ENCODE measurements around the gene NLRP4. TPM values are rescaled to one million over a fixed set of nuclear protein-coding genes. Genes with fewer than 3 reads are reported as not detected.

The NLRP4 gene
- total RNA-seq, 2 experiments from 2014 or later, result not detected

- H3K27ac Mint-ChIP-seq, result no peak overlapping the region
- peaks cover 8% of the 10 kb centered on the region for H3K27me3 Mint-ChIP-seq
- DNase-seq, result no peak
- H3K4me1 Mint-ChIP-seq, result no peaks in the 10 kb centered on the region
- no peaks in the 10 kb centered on the region for H3K36me3 Mint-ChIP-seq
- no peak overlapping the region for H3K4me3 Mint-ChIP-seq
- H3K9me3 Mint-ChIP-seq, result peaks cover 2% of the 10 kb centered on the region
These were observed 20.8 kb downstream of the NLRP4 start for GRCh38 chr19:55857149-55857548.

GRCh38 chr19:55857974-55858373 is 21.6 kb downstream of the NLRP4 start:
- no peak for DNase-seq
- Mint-ChIP-seq H3K27me3 (peaks cover 8% of the 10 kb centered on the region), H3K4me3 (no peak overlapping the region), H3K36me3 (no peaks in the 10 kb centered on the region), H3K4me1 (no peaks in the 10 kb centered on the region), H3K27ac (no peak overlapping the region), H3K9me3 (peaks cover 2% of the 10 kb centered on the region)

GRCh38 chr19:55858401-55858800 is 22.1 kb downstream of the NLRP4 start:
- Mint-ChIP-seq H3K27me3 (peaks cover 8% of the 10 kb centered on the region), H3K36me3 (no peaks in the 10 kb centered on the region), H3K4me3 (no peak overlapping the region), H3K4me1 (no peaks in the 10 kb centered on the region), H3K27ac (no peak overlapping the region), H3K9me3 (peaks cover 2% of the 10 kb centered on the region)
- no peak for DNase-seq

- no peak overlapping the region for H3K4me3 Mint-ChIP-seq
- no peaks in the 10 kb centered on the region for H3K4me1 Mint-ChIP-seq
- DNase-seq, result no peak
- no peak overlapping the region for H3K27ac Mint-ChIP-seq
- no peaks in the 10 kb centered on the region for H3K36me3 Mint-ChIP-seq
- peaks cover 8% of the 10 kb centered on the region for H3K27me3 Mint-ChIP-seq
- no peaks in the 10 kb centered on the region for H3K9me3 Mint-ChIP-seq
These were observed 22.6 kb downstream of the NLRP4 start for GRCh38 chr19:55858969-55859368.

GRCh38 chr19:55866521-55866920 is 30.2 kb downstream of the NLRP4 start:
- no peaks in the 10 kb centered on the region for H3K4me1 Mint-ChIP-seq
- H3K36me3 Mint-ChIP-seq, result no peaks in the 10 kb centered on the region
- DNase-seq, result no peak
- H3K27me3 Mint-ChIP-seq, result peaks cover 14% of the 10 kb centered on the region
- H3K27ac Mint-ChIP-seq, result no peak overlapping the region
- H3K9me3 Mint-ChIP-seq, result peaks cover 4% of the 10 kb centered on the region
- no peak overlapping the region for H3K4me3 Mint-ChIP-seq

- Mint-ChIP-seq H3K4me1 (no peaks in the 10 kb centered on the region), H3K27me3 (peaks cover 14% of the 10 kb centered on the region), H3K4me3 (no peak overlapping the region), H3K9me3 (peaks cover 4% of the 10 kb centered on the region), H3K36me3 (no peaks in the 10 kb centered on the region), H3K27ac (no peak overlapping the region)
- no peak for DNase-seq
These were observed 30.8 kb downstream of the NLRP4 start for GRCh38 chr19:55867101-55867500.

- H3K9me3 Mint-ChIP-seq, result peaks cover 7% of the 10 kb centered on the region
- no peaks in the 10 kb centered on the region for H3K36me3 Mint-ChIP-seq
These were observed 34.4 kb downstream of the NLRP4 start for GRCh38 chr19:55870736-55871135.

GRCh38 chr19:55877211-55877610 is 40.9 kb downstream of the NLRP4 start:
- Mint-ChIP-seq H3K4me3 (no peak overlapping the region), H3K36me3 (no peaks in the 10 kb centered on the region), H3K4me1 (no peaks in the 10 kb centered on the region), H3K9me3 (peaks cover 13% of the 10 kb centered on the region), H3K27me3 (peaks cover 9% of the 10 kb centered on the region), H3K27ac (no peak overlapping the region)
- no peak for DNase-seq

More at GRCh38 chr19:55870736-55871135, 34.4 kb downstream of the NLRP4 start:
- Mint-ChIP-seq H3K27me3 (peaks cover 24% of the 10 kb centered on the region), H3K27ac (no peak overlapping the region), H3K4me1 (no peaks in the 10 kb centered on the region), H3K4me3 (no peak overlapping the region)
- no peak for DNase-seq

- H3K36me3 Mint-ChIP-seq, result no peaks in the 10 kb centered on the region
- H3K27me3 Mint-ChIP-seq, result peaks cover 4% of the 10 kb centered on the region
These were observed 46.3 kb downstream of the NLRP4 start for GRCh38 chr19:55882626-55883025.

GRCh38 chr19:55898911-55899310 is 62.6 kb downstream of the NLRP4 start:
- peaks cover 5% of the 10 kb centered on the region for H3K27me3 Mint-ChIP-seq

More at GRCh38 chr19:55882626-55883025, 46.3 kb downstream of the NLRP4 start:
- DNase-seq, result no peak
- no peak overlapping the region for H3K4me3 Mint-ChIP-seq
- peaks cover 6% of the 10 kb centered on the region for H3K9me3 Mint-ChIP-seq
- H3K4me1 Mint-ChIP-seq, result no peaks in the 10 kb centered on the region
- H3K27ac Mint-ChIP-seq, result no peak overlapping the region

GRCh38 chr19:55901369-55902079 is 65.2 kb downstream of the NLRP4 start:
- DNase-seq, result no peak
- Mint-ChIP-seq H3K9me3 (peaks cover 2% of the 10 kb centered on the region), H3K4me3 (no peak overlapping the region), H3K27ac (no peak overlapping the region), H3K27me3 (peaks cover 3% of the 10 kb centered on the region), H3K36me3 (no peaks in the 10 kb centered on the region), H3K4me1 (no peaks in the 10 kb centered on the region)

More at GRCh38 chr19:55898911-55899310, 62.6 kb downstream of the NLRP4 start:
- Mint-ChIP-seq H3K4me1 (no peaks in the 10 kb centered on the region), H3K4me3 (no peak overlapping the region), H3K27ac (no peak overlapping the region), H3K36me3 (no peaks in the 10 kb centered on the region), H3K9me3 (peaks cover 5% of the 10 kb centered on the region)
- DNase-seq, result no peak

GRCh38 chr19:55902080-55902751 is 65.9 kb downstream of the NLRP4 start:
- peaks cover 2% of the 10 kb centered on the region for H3K9me3 Mint-ChIP-seq
- no peak overlapping the region for H3K4me3 Mint-ChIP-seq
- no peak for DNase-seq
- peaks cover 3% of the 10 kb centered on the region for H3K27me3 Mint-ChIP-seq
- no peaks in the 10 kb centered on the region for H3K4me1 Mint-ChIP-seq
- H3K27ac Mint-ChIP-seq, result no peak overlapping the region
- H3K36me3 Mint-ChIP-seq, result no peaks in the 10 kb centered on the region

GRCh38 chr19:55907286-55907685 is 70.9 kb downstream of the NLRP4 start:
- Mint-ChIP-seq H3K9me3 (no peaks in the 10 kb centered on the region), H3K36me3 (no peaks in the 10 kb centered on the region), H3K4me1 (no peaks in the 10 kb centered on the region), H3K27me3 (peaks cover 12% of the 10 kb centered on the region), H3K4me3 (no peak overlapping the region), H3K27ac (no peak overlapping the region)
- no peak for DNase-seq

- H3K36me3 Mint-ChIP-seq, result no peaks in the 10 kb centered on the region
- H3K4me1 Mint-ChIP-seq, result no peaks in the 10 kb centered on the region
- no peaks in the 10 kb centered on the region for H3K9me3 Mint-ChIP-seq
- no peak overlapping the region for H3K4me3 Mint-ChIP-seq
- no peak for DNase-seq
- H3K27me3 Mint-ChIP-seq, result peaks cover 12% of the 10 kb centered on the region
- H3K27ac Mint-ChIP-seq, result no peak overlapping the region
These were observed 71.4 kb downstream of the NLRP4 start for GRCh38 chr19:55907746-55908145.

- Mint-ChIP-seq H3K27ac (no peak overlapping the region), H3K36me3 (no peaks in the 10 kb centered on the region), H3K9me3 (peaks cover 1% of the 10 kb centered on the region), H3K4me1 (no peaks in the 10 kb centered on the region), H3K4me3 (no peak overlapping the region), H3K27me3 (peaks cover 11% of the 10 kb centered on the region)
- DNase-seq, result no peak
These were observed 73.5 kb downstream of the NLRP4 start for GRCh38 chr19:55909801-55910200.

GRCh38 chr19:55912916-55913315 is 76.6 kb downstream of the NLRP4 start:
- Mint-ChIP-seq H3K9me3 (peaks cover 13% of the 10 kb centered on the region), H3K27me3 (peaks cover 13% of the 10 kb centered on the region), H3K4me1 (no peaks in the 10 kb centered on the region), H3K36me3 (no peaks in the 10 kb centered on the region), H3K27ac (no peak overlapping the region), H3K4me3 (no peak overlapping the region)
- DNase-seq, result no peak

Measured in activated naive CD8-positive, alpha-beta T cell treated with anti-CD3 and anti-CD28 coated beads for 36 hours (primary cell).